Vagina (tissue), 2 donors: ENCODE results near the gene MYH14.

ENCODE experiments used
- CTCF ChIP-seq, 3 experiments: fragments of 450-650 bp in 2 of 3; fragments of 200-600 bp in 1 of 3; sonication (generic) in 1 of 3; IDR thresholded peaks; one replicate each; pipeline ENCODE4 v1.5.1; 2017 to 2019; ENCODE audit warnings: antibody characterized with exemption in 3 of 3, mild to moderate bottlenecking in 2 of 3, moderate library complexity in 2 of 3
- POLR2A ChIP-seq, 2 donors: fragments of 450-650 bp; IDR thresholded peaks; one replicate each; pipeline ENCODE4 v1.6.1; 2017; ENCODE audit warnings: antibody characterized with exemption in 2 of 2, mild to moderate bottlenecking in 2 of 2, moderate library complexity in 2 of 2

DNA sequence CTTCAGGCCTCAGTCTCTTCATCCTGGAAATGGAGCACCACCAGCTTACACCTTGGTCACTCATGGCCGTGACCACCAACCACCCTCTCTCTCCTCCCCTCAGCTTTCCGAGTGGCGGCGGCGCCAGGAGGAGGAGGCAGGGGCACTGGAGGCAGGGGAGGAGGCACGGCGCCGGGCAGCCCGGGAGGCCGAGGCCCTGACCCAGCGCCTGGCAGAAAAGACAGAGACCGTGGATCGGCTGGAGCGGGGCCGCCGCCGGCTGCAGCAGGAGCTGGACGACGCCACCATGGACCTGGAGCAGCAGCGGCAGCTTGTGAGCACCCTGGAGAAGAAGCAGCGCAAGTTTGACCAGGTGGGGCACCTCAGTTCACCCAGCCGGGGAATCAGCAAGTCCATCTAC, 78.1 kb downstream of the MYH14 start:
- TF ChIP-seq CTCF (IDR thresholded peaks at IDR 0.05) = no peak
- no peak for TF ChIP-seq POLR2A (IDR thresholded peaks at IDR 0.05)
